MG63 (cell line): ENCODE measurements around the gene SLC35A5. TPM values are rescaled to one million over a fixed set of nuclear protein-coding genes. Genes with fewer than 3 reads are reported as not detected.

Experiments used
- DNase-seq: peaks from one replicate; pipeline ENCODE4 v3.0.0-alpha.2; 2020
- H3K27me3 ChIP-seq: fragments of 250-450 bp; sonication (Bioruptor Pico); 2 replicates; pipeline ENCODE4 v1.5.1; 2020; ENCODE audit warnings: mild to moderate bottlenecking, moderate library complexity
- H3K36me3 ChIP-seq: fragments of 250-450 bp; sonication (Bioruptor Pico); 2 replicates; pipeline ENCODE4 v1.5.1; 2020; ENCODE audit warnings: mild to moderate bottlenecking, moderate library complexity
- H3K4me3 ChIP-seq: fragments of 250-450 bp; sonication (Bioruptor Pico); 2 replicates; pipeline ENCODE4 v1.5.1; 2020; ENCODE audit warnings: mild to moderate bottlenecking, moderate library complexity
- H3K9me3 ChIP-seq: fragments of 250-450 bp; sonication (Bioruptor Pico); 2 replicates; pipeline ENCODE4 v1.5.1; 2020; ENCODE audit warnings: mild to moderate bottlenecking, moderate library complexity
- total RNA-seq: library from RNA; depleted of rRNA; stranded (reverse); fragments of >200 nt; shearing (Covaris generic); gene quantifications from 2 replicates; pipeline ENCODE4 v1.2.3, GENCODE V29; 2014; ENCODE audit warnings: low replicate concordance

SLC35A5 gene
- total RNA-seq, 1 experiment from 2014 or later = 22.3 TPM

DNA sequence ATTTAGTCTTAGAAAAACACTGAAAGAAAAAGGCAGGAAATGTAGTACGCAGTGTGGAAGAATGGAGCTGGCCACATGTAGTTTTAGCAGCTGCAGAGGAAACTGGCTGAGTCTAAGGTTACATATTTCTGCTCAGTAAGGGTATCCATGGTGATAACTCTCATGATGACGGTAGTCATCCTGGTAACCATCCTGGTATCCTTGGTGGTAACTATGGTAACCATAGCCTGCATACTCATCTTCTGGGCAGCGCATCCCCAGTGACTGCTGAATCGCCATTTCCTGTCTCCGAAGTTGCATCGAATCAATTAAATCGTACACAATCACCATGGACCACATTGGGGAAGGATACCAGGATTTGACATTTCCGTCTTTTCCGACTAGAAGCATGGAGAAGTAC lies 43.4 kb downstream of the SLC35A5 start:
- Histone ChIP-seq H3K36me3 (peaks cover 63% of the 10 kb centered on the region), H3K4me3 (no peak overlapping the region), H3K27me3 (no peaks in the 10 kb centered on the region), H3K9me3 (no peaks in the 10 kb centered on the region)
- DNase-seq = peak; percentile 33

DNA sequence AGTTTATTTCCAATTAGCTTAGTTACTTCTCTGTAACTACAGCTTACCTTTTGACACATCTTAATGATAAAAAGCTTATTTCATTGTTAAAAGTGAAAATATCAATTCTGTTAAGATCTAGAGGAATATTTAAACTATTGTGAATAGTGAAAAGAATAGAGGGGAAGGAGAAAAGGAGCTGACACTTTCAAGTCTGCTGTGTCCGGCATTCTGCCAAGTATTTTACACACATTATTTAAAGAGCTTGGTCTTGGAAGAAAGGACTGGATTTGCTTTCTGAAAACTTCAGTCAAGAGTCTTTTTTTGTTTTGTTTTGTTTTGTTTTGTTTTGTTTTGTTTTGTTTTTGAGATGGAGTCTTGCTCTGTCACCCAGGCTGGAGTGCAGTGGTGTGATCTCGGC lies 44.3 kb downstream of the SLC35A5 start:
- no peak for DNase-seq
- Histone ChIP-seq H3K4me3 (no peak overlapping the region), H3K9me3 (no peaks in the 10 kb centered on the region), H3K27me3 (no peaks in the 10 kb centered on the region), H3K36me3 (peaks cover 63% of the 10 kb centered on the region)

DNA sequence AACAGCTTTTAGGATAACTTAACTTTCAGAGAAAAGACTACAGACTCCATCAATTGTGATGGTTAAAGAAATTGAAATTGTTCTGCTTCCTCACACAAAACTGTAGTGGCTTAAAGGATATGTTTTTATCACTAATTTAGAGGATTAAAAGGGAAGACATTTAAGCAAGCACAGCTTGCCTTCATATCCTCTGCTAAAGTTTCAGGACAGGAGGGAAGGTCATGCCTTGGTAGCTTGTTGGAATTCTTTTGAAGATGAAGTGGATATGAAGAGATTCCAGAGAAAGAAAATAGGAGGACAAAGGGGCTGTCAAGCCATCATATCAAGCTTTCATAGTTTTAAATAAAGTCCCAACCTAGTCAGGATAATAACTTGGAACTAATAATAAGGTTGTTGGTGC lies 46.0 kb downstream of the SLC35A5 start:
- Histone ChIP-seq H3K9me3 (no peaks in the 10 kb centered on the region), H3K27me3 (no peaks in the 10 kb centered on the region), H3K36me3 (peaks cover 65% of the 10 kb centered on the region), H3K4me3 (no peak overlapping the region)
- DNase-seq = no peak

GRCh38 chr3:112610121-112610520 lies 48.3 kb downstream of the SLC35A5 start:
- no peak for DNase-seq
- Histone ChIP-seq H3K4me3 (no peak overlapping the region), H3K27me3 (no peaks in the 10 kb centered on the region), H3K36me3 (peaks cover 68% of the 10 kb centered on the region), H3K9me3 (no peaks in the 10 kb centered on the region)

- H3K36me3 ChIP-seq = peaks cover 67% of the 10 kb centered on the region
- DNase-seq = no peak
These were observed 50.1 kb downstream of the SLC35A5 start for GRCh38 chr3:112611752-112612515.

DNA sequence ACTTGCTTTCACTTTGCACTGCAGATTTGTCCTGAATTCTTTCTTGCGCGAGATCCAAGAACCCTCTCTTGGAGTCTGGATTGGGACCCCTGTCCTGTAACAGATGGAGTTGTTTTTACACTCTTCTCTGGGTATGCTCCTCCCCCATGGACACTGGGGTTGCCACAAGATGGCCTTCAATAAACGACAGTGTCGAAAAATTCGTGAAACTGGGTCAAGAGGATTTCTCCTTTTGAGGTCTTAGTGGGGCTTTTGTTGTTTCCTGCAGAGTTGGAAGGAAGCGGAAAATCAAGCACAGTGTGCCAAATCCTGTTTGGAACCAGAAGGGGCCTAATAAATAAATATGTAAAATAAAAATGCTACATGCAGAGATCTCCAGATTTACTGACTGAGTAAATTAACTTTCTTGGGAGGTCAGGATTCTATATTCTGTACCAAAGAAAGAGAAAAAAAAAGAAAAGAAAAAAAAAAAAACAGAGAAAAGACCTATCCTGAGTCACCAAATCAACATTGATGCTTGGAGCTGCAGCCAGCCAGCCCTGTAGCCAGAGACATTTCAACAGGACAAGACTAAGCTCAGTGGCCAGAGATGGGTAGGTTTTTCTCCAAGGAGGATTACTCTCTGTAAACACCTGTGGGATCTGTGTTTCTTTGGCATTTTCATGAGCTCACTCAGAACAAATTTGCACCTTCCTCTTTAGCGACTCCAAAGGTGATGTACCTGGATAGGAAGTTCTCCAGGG lies 54.3 kb downstream of the SLC35A5 start:
- Histone ChIP-seq H3K27me3 (no peaks in the 10 kb centered on the region), H3K36me3 (peaks cover 66% of the 10 kb centered on the region), H3K4me3 (no peak overlapping the region), H3K9me3 (no peaks in the 10 kb centered on the region)
- DNase-seq = no peak

More at GRCh38 chr3:112611752-112612515, 50.1 kb downstream of the SLC35A5 start:
- no peak overlapping the region for H3K4me3 ChIP-seq
- H3K27me3 ChIP-seq = no peaks in the 10 kb centered on the region
- no peaks in the 10 kb centered on the region for H3K9me3 ChIP-seq

DNA sequence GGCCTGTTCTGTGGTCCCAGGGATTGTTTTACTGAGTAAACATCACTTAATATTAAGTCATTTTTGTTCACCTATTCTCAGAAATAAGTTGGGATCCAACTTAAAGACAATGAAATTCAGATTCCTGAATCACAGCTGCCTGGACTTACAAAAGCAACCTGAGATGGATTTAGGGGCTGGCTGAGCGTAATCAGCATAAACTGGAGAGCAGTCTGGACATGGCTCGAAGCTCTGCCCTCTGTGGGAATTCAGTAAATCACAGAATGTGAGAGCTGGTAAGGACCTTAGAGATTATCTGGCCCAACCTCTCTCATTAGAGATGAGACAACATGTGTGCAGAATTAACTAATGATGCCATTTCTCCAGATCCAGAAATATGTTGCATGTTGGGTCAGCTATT lies 55.4 kb downstream of the SLC35A5 start:
- Histone ChIP-seq H3K36me3 (peaks cover 70% of the 10 kb centered on the region), H3K9me3 (no peaks in the 10 kb centered on the region)
- no peak for DNase-seq

DNA sequence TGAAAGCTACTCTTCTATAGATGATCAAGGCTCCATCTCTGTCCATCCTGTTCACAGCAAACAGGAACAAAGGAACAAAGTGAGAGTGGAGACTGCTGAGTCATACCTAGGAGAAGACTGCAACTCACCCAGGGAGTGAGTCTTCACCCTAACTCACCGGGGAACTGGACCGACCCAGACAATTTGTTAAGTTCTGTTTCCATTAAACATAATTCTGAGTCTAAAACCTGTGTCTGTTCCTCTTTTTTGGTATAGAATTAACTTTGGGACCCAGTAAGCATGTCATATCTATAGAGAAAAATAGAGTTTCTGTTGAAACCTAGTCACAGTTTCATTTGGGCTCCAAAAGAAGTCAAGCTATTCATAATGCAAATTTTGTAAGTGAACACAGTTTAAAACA lies 57.5 kb downstream of the SLC35A5 start:
- no peaks in the 10 kb centered on the region for H3K27me3 ChIP-seq
- DNase-seq = no peak
- no peaks in the 10 kb centered on the region for H3K9me3 ChIP-seq
- H3K36me3 ChIP-seq = peaks cover 71% of the 10 kb centered on the region
- no peak overlapping the region for H3K4me3 ChIP-seq

More for the DNA sequence above, 55.4 kb downstream of the SLC35A5 start:
- Histone ChIP-seq H3K4me3 (no peak overlapping the region), H3K27me3 (no peaks in the 10 kb centered on the region)

DNA sequence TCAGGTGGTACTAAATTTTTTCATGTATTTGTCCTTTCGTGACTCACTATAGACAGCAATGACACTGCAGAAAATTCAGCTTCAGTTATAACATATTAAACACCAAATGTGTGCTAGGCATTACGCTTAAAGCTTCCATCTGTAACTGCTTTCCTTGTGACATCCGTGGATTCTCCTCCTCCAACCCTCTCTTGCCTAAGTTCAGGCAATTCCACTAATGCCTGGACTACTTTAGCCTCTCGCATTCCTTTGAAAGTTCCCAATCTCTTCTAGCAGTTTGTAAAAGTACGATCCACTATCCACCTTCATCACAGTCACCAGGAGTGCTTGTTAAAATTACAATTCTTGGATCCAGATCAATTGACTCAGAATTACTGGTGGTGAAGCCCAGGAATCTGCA lies 61.4 kb downstream of the SLC35A5 start:
- H3K36me3 ChIP-seq = peaks cover 61% of the 10 kb centered on the region
- H3K27me3 ChIP-seq = no peaks in the 10 kb centered on the region
- H3K4me3 ChIP-seq = no peak overlapping the region
- H3K9me3 ChIP-seq = no peaks in the 10 kb centered on the region
- no peak for DNase-seq

- Histone ChIP-seq H3K9me3 (no peaks in the 10 kb centered on the region), H3K27me3 (no peaks in the 10 kb centered on the region), H3K36me3 (peaks cover 64% of the 10 kb centered on the region), H3K4me3 (no peak overlapping the region)
- DNase-seq = no peak
These were observed 61.9 kb downstream of the SLC35A5 start for GRCh38 chr3:112623717-112624116.

DNA sequence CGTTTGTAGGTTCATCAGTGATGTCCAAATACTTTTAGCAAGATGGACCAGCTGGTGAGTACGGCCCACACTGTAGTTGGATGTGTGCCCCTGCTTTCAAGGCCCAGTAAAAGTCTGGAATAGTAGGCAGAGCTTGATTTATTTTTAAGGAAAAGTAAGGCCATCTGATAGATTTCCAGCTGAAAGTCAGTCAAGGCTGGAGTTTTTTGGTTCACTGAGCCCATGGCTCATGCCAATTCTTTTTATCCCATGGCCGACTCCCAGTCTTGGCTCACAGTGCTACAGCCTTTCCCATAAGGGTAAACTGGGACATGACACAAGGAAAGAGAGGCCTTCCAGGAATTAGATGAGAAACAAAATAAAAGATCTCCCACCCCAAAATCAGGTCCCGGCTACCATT lies 65.6 kb downstream of the SLC35A5 start:
- H3K9me3 ChIP-seq = no peaks in the 10 kb centered on the region
- DNase-seq = peak; percentile 41
- peaks cover 64% of the 10 kb centered on the region for H3K36me3 ChIP-seq
- H3K4me3 ChIP-seq = no peak overlapping the region
- no peaks in the 10 kb centered on the region for H3K27me3 ChIP-seq

- H3K4me3 ChIP-seq = no peak overlapping the region
- no peaks in the 10 kb centered on the region for H3K27me3 ChIP-seq
- DNase-seq = no peak
- peaks cover 63% of the 10 kb centered on the region for H3K36me3 ChIP-seq
- H3K9me3 ChIP-seq = no peaks in the 10 kb centered on the region
These were observed 66.1 kb downstream of the SLC35A5 start for GRCh38 chr3:112627919-112628466.

DNA sequence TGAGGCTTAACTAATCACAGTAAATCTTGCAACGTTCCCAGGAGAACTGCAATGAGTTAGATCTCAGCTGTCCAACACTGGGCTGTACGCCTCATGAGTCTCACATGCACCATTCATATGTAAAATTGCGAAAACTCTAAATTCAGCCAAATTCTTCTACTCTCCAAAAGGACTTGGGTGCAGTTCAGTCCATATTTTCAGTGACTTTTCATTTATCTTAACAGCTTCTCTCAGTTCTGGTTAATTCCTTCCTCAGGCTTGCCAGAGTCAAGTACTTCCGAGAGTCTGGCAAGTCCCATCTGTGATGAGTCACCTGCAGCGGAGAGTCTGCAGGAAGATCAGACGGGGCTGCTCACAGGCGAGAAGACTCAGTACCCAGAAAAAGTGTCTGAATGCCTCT lies 67.6 kb downstream of the SLC35A5 start:
- H3K36me3 ChIP-seq = peaks cover 62% of the 10 kb centered on the region
- peak; percentile 92 for DNase-seq
- H3K4me3 ChIP-seq = no peak overlapping the region
- H3K9me3 ChIP-seq = no peaks in the 10 kb centered on the region
- H3K27me3 ChIP-seq = no peaks in the 10 kb centered on the region

GRCh38 chr3:112631257-112631656 lies 69.4 kb downstream of the SLC35A5 start:
- Histone ChIP-seq H3K9me3 (no peaks in the 10 kb centered on the region), H3K4me3 (no peak overlapping the region), H3K27me3 (no peaks in the 10 kb centered on the region), H3K36me3 (peaks cover 58% of the 10 kb centered on the region)
- no peak for DNase-seq

DNA sequence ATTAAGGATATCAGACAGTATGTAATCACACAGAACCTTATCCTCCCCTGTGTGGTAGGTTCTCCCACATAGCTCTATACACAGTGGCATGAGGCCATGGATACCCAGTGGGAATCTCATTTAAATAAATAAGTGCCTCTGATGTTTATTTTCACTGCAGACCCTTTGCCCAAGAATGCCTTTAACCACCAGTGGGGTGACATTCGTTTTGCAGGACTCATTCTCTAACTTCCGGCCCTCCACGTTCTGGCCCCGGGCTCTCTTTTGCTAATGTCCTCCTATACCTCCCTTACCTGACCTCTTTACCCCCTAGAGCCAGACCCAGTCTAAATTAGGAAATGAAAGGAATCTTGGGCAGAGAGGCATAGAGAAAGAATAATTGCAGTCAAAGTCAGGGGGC lies 70.8 kb downstream of the SLC35A5 start:
- Histone ChIP-seq H3K36me3 (peaks cover 59% of the 10 kb centered on the region), H3K9me3 (no peaks in the 10 kb centered on the region), H3K27me3 (no peaks in the 10 kb centered on the region), H3K4me3 (no peak overlapping the region)
- no peak for DNase-seq

- peaks cover 58% of the 10 kb centered on the region for H3K36me3 ChIP-seq
- H3K4me3 ChIP-seq = no peak overlapping the region
- no peaks in the 10 kb centered on the region for H3K27me3 ChIP-seq
- DNase-seq = no peak
- H3K9me3 ChIP-seq = no peaks in the 10 kb centered on the region
These were observed 71.3 kb downstream of the SLC35A5 start for GRCh38 chr3:112633191-112633590.

- H3K4me3 ChIP-seq = no peak overlapping the region
- no peaks in the 10 kb centered on the region for H3K9me3 ChIP-seq
- H3K36me3 ChIP-seq = peaks cover 53% of the 10 kb centered on the region
- H3K27me3 ChIP-seq = no peaks in the 10 kb centered on the region
- DNase-seq = no peak
These were observed 71.9 kb downstream of the SLC35A5 start for GRCh38 chr3:112633757-112634156.
